Peyer's patch (tissue), 4 donors: ENCODE data around the gene TMEM88.

Experiments
- CTCF ChIP-seq, 6 experiments: fragments of 450-650 bp in 4 of 6; fragments of 200-600 bp in 2 of 6; sonication (generic) in 1 of 6; IDR thresholded peaks; one replicate each; pipeline ENCODE4 v1.5.1; 2017 to 2019; ENCODE audit warnings: antibody characterized with exemption in 6 of 6, mild to moderate bottlenecking in 3 of 6, moderate library complexity in 1 of 6
- POLR2A ChIP-seq, 2 donors: fragments of 450-650 bp; IDR thresholded peaks; one replicate each; pipeline ENCODE4 v1.5.1; 2017; ENCODE audit warnings: antibody characterized with exemption in 2 of 2, mild to moderate bottlenecking in 2 of 2, moderate library complexity in 2 of 2

GRCh38 chr17:7856811-7857712 lies 2.2 kb downstream of the TMEM88 start, which contains the start of gene NAA38:
- TF ChIP-seq CTCF (IDR thresholded peaks at IDR 0.05) (peak; percentile 27 to 63 (median 44)), POLR2A (IDR thresholded peaks at IDR 0.05) (peak in 1 of 2 donors; percentile 38)
